GM19438 (cell line): ENCODE measurements around the gene LMNA.
"Not testable (repeated sequence)": the region's sequence is repeated elsewhere in the genome, so short reads cannot be mapped to it uniquely, and the experiment has no call there.

Experiments used
- ATAC-seq: cut with Tn5 transposase; IDR thresholded peaks from one replicate; pipeline ENCODE4 v1.9.1; 2021; ENCODE audit warnings: low read depth; ENCODE audit not compliant: unreplicated experiment

LMNA gene

GRCh38 chr1:156114101-156114918 lies at the start of gene LMNA:
Gene LMNA (plus strand): TSS chr1:156114711. CDS start chr1:156114919, 208 bp downstream.
- ATAC-seq = peak; percentile 73

GRCh38 chr1:156065212-156065611 lies 49.3 kb upstream of the LMNA start:
- no peak for ATAC-seq

GRCh38 chr1:156065871-156066270 lies 48.6 kb upstream of the LMNA start:
- ATAC-seq = no peak

GRCh38 chr1:156067262-156067661 lies 47.2 kb upstream of the LMNA start:
- no peak for ATAC-seq

- ATAC-seq = no peak
Measured at GRCh38 chr1:156069490-156070455, 44.7 kb upstream of the LMNA start.

- no peak for ATAC-seq
Measured at GRCh38 chr1:156070548-156070947, 44.0 kb upstream of the LMNA start.

GRCh38 chr1:156071332-156071816 lies 43.1 kb upstream of the LMNA start:
- not testable (repeated sequence) for ATAC-seq

- ATAC-seq = no peak
Measured at GRCh38 chr1:156072251-156072650, 42.3 kb upstream of the LMNA start.

GRCh38 chr1:156073110-156073687 lies 41.3 kb upstream of the LMNA start:
- no peak for ATAC-seq

GRCh38 chr1:156073740-156074139 lies 40.8 kb upstream of the LMNA start:
- no peak for ATAC-seq

- no peak for ATAC-seq
Measured at GRCh38 chr1:156074661-156075060, 39.9 kb upstream of the LMNA start.

- no peak for ATAC-seq
Measured at GRCh38 chr1:156075162-156075561, 39.3 kb upstream of the LMNA start.

- no peak for ATAC-seq
Measured at GRCh38 chr1:156075775-156076204, 38.7 kb upstream of the LMNA start.

GRCh38 chr1:156076609-156077429 lies 37.7 kb upstream of the LMNA start:
- ATAC-seq = peak; percentile 73

GRCh38 chr1:156077430-156077760 lies 37.1 kb upstream of the LMNA start:
- no peak for ATAC-seq

- no peak for ATAC-seq
Measured at GRCh38 chr1:156078728-156079127, 35.8 kb upstream of the LMNA start.

- no peak for ATAC-seq
Measured at GRCh38 chr1:156079762-156080161, 34.7 kb upstream of the LMNA start.

GRCh38 chr1:156080241-156080862 lies 34.2 kb upstream of the LMNA start:
- no peak for ATAC-seq

- ATAC-seq = no peak
Measured at GRCh38 chr1:156080863-156081179, 33.7 kb upstream of the LMNA start.
